KG1 (cell line): ENCODE data around the gene GSN.
A peak's percentile ranks its signal among the peaks of the same experiment; 100 is the strongest.

ENCODE experiments used
- DNase-seq: peaks from one replicate; lab custom pipeline; 2025; lab: John Stamatoyannopoulos, UW

The GSN gene

DNA sequence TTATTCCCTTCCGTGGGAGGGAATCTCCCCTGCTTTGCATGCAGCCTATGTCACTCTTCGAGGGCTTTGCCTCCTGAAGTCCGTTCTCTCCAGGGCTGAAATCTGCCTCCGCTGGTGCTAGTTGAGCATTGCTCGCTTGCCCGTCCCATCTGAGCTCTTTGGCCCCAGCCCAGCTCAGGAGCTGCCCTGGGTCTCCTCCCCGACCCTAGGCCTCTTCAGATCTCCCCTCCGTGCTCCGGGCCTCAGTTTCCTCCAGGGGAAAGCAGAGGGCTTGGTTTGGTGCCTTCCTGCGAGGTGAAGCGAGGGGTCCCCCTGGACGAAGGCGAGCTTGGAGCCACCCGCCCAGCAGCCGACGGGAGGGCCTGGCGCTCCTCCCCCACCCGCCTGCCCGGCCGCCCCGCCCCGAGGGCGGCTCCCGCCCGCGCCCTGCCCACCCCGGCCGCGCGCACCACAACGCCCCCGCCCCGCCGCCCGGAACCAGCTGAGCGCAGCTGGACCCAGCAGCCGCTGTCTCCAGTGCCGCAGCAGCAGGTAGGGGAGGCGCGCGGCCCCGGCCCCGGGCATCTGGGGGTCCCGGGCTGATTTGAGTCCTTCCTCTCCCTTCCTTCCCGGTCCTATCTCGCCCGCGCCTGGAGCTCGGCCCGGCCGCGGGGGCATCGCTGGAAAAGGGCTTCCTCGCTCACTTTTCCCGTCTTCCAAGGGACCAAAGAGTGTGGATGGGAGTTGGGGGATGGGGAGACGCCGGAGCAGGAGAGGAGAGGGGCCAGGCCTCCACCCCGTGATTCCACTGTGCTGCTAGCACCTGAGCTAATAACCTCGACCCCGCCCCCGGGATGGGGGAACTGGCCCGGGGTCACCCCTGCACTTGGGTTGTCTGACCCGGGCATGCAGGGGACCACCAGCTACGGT lies at the start of gene GSN:
Gene GSN (plus strand): TSS at position 474 of the 909 bp plus-strand sequence. CDS start 33,810 bp downstream, outside the sequence.
- DNase-seq, result peak; percentile 37

DNA sequence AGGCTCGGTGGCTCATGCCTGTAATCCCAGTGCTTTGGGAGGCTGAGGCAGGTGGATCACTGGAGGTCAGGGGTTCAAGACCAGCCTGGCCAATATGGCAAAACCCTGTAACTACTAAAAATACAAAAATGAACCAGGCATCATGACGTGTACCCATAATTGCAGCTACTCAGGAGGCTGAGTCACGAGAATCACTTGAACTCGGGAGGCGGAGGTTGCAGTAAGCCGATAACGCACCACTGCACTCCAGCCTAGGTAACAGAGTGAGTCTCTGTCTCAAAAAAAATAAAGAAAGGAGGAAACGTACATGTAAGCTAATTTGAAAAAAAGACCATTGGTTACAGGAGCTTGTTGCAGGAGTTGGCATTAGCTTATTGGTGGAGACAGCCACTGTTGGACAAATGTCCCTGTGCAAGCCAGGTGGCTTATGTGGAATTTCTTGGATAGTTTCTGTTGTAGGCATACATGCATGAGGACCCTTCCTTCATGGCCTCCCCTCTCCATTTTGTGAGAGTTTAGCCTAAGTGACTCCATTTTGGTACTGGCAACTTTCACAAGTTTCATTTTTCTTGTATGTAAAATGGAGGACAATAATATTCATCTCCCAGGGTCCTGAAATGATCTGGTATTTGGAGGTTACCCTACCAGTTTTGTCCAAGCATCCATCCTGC lies 49.5 kb upstream of the GSN start:
- no peak for DNase-seq

DNA sequence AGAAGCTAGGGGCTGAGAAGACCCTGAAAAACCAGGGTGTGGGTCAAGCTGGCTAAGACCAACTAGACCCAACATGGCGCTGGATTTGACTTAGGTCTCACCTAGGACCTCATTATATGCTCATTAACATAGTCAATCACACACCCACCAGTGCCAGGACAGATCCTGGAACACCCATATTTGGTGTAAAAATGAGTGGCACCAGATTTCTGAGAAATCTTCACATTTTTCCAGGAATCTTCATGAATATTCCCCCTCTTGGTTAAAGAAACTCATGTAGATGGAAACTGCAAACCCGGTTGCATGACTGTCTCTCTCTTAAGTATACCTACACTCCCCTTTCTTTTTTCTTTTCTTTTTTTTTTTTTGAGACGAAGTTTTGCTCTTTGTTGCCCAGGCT lies 48.4 kb upstream of the GSN start:
- DNase-seq, result no peak

DNA sequence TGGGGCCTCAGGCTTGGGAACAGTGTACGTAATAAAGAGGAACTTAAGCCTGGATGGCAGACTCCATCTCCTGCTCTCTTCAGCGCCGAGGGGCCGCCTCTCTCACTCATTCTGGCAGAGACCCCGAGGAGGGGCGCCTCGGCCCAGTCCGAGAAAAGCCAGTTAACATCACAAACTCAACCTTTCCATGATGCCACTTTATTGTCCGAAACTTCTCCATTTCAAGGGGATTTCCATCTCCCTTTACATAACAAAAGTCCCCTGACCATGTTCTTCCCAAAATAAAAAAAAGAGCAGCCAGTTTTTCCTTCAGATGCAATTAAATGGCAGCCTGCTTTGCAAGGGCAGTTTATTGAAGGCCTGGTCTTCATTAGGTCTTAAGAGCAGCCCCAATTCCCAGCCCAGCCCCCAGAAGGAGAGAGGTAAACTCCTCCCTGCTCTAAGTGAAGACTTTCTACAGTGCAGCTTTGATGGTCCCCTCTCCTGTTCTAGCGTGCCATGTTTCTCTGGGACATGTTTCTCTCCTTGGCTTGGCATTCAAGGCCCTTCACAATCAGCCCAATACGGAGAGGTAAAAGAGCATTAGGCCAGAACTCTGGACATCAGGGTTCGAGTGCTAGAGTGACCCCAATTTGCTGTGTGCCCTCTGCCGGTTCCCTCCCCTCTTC lies 46.8 kb upstream of the GSN start:
- no peak for DNase-seq

DNA sequence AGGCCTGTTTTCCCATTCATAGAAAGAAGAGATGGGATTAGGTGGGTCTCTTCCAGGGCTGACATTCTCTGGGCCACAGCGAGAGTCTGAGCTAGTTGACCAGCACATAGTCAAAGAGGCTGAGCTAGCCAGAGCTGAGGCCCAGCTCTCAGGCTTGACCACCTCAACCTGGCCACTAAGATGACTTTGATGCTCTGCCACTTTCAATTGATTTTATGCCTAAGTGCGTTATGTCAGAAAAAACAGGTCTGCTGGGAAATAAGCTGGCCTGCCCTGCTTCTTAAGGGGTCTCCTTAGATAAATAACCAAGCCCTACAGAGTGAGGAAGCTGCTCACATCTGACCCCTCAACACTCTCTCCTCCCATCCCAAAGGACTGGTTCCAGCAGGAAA lies 46.3 kb upstream of the GSN start:
- DNase-seq, result no peak

DNA sequence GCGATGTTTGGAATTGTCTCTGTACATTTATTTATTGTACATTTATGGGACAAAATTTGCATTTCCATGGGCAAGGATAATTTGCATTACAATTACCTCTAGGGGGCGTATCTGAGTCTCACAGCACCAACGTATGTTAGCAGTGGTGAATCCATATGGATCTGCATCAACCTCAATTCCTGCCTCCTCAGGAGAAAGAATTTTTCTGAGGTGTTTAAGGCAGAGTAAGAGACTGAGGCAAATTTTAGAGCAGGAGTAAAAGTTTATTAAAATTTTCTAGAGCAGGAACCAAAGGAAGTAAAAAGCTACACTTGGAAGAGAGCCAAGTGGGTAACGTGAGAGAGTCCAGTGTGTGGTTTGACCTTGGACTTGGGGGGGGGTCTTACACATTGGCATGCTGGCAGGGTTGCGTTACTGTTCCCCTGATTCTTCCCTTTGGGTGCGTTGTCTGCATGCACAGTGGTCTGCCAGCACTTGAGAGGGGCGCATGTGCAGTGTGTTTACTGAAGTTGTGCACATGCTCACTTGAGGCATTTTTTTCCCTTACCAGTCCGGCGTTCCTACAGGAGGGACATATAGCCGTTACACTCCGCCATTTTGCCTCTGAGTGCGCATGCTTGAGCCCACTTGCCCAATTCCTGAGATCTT lies 45.3 kb upstream of the GSN start:
- DNase-seq, result no peak

DNA sequence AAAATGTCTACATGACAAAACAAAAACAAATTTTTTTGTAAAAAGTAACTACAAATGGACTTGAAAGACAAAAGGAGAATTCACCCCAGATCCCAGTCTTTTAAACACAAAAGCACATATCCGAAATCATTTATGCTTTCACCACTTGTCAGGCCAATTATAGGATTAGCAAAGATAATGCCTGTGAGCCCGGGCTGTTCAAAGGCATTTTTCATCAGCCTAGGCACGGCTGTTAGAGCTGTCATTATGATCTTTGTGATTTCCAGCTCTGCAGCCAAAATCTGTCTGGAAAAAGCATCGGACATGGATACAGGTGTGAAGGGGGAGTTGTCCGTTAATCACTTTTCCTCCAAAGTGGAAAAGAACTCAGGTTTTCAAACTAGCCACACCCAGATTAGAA lies 42.7 kb upstream of the GSN start:
- DNase-seq, result no peak

DNA sequence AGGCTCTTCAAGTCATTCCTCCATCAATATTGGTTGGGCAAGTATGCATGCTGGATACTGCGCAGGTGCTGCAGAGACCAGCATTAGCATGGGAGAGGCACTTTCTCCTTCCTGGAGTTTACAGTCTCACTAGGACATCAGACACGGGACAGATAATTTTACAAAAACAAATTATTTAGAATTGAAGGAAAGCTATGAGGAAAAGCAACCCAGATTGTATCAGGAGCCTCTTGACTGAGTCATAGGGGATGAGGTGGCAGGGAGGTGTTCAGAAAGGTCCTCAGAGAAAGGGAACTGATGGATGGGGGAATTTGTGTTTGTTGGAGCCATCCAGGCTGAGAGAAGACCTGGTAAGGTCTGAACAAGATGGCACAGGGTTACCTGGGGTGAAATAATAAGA lies 41.8 kb upstream of the GSN start:
- no peak for DNase-seq

DNA sequence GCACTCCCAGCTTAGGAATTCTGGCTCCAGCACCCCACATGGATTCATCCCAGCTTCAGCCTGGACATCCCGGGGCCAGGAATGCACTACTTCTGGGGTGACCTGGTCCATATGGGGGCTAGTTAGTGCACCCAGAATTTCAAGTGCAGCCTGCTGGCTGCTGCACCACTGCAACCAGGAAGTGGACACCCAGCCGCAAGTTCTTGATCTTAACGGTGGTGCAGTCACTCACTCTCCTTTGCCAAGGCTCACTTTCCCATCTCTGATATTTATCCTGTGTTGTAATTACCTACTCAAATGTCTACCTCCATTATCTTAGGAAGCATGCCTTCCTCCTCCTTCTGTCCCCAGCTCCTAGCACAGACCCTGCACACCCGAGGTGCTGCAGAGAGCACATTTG lies 40.1 kb upstream of the GSN start:
- DNase-seq, result no peak

DNA sequence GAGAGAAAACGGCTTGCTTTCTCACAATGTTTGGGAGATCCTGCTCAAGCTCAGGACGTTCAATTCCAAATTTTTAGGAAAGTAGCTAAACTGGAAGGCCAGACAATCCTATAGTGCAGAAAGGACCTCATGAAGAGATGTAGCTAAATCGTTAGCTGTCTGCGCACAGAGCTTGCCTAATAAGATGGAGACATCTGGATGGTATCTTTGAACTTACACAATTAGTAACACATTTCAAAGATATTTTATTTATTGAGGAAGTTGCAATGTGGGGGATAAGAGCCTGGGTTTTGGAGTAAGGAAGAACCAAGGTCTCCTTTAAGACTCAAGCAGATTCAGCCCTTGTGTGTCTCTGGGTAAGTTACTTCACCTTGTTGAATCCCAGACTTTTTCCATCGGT lies 37.7 kb upstream of the GSN start:
- DNase-seq, result no peak

DNA sequence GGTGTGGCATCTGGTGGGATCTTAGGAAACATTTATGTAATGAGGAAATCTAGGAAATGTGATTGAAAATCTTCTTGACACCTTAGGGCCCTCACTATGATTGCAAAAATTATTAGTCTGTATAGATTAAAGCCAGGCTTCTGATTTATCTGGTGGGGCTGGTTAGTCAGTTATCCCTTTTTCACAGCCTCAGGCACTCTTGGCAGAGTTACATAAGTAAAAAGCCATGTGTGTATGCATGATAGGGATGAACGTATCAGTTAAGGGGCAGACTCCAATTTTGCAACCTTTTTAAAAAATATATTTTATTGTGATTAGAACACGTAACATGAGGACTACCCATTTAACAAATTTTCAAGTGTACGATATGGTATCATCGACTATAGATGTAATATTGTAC lies 35.7 kb upstream of the GSN start:
- no peak for DNase-seq

DNA sequence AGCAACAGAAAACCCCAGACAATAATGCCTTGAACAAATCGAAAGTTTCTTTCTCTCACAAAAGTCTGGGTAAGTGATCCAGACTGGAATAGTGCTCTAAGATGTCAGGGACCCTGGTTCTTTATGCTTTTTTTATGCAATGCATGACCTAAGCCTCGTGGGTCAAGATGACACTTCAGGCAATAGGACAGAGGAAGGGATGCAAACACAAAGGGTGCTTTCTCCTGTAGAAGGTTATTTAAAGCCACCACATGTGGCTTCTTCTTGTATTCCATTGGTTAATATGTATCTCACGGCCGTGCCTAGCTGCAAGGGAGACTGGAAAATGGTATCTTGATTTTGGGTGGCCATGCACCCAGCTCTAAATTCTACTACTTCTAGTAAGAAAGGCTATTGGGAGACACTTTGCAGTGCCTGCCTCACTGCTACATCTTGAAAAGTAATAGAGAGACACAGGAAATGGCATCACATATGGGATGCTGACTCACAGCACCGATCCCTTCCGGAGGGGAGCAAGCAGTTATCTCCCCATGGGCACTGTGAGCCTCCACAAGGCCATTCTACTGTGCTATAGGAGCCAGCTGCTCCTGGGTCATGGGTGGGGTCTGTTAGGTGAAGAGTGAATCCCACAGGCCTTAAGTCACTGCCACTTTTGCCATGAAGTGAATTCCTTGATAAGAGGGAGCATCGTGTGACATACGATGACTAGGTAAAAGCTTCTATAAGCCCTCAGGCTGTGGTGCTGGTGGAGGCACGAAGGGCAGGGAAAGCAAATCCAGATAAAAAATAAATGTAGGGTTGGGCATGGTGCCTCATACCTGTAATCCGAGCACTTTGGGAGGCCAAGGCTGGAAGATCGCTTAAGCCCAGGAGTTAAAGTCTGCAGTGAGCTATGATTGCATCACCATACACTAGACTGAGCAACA lies 33.8 kb upstream of the GSN start:
- DNase-seq, result no peak

DNA sequence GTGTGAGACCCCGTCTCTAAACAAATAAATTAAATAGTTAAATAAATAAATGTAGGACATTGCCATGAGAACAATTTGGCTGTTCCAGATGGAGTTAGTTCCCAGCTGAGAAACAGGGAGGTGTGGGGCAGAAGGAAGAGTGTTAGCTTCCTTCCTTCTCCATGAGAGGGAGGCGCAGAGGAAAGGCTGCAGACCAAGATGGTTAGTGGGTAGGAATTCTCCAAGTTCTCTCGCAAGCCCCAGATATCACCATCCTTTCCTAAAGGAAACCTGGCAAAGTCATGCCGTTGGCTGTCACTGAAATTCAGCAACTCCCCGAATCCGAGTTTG lies 33.2 kb upstream of the GSN start:
- DNase-seq, result no peak

DNA sequence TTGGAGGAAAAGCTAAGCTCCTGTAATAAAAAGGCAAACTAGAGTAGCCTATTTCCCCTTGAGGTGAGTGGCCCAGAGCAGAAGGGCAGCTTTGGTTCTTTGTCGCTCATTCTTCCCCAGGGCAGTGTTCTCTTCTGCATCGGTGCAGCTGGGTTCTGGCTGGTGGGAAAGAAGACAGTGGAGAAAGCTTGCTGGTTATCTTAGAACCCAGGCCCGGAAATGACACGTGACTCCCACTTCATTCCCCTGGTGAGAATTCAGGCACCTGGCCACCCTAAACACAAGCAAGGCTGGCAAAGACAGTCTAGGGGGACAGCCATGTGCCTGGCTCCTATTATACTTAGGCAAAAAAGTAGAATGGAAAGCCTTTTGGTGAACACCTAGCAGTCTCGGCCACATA lies 32.5 kb upstream of the GSN start:
- no peak for DNase-seq

DNA sequence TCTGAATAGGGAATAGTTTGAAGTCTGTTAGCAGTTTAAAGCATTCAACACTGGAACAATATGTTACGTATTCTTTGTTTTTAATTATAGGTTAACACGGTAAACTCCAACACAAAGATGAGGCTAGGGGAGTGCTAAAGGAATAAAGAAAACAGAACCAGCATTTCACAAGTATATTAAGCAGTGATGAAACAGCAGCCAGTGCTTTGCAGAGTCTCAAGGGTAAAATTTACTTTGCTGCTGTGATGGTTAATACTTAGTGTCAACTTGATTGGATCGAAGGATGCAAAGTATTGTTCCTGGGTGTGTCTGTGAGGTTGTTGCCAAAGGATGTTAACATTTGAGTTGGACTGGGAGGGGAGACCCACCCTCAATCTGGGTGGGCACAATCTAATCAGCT lies 30.0 kb upstream of the GSN start:
- DNase-seq, result no peak

DNA sequence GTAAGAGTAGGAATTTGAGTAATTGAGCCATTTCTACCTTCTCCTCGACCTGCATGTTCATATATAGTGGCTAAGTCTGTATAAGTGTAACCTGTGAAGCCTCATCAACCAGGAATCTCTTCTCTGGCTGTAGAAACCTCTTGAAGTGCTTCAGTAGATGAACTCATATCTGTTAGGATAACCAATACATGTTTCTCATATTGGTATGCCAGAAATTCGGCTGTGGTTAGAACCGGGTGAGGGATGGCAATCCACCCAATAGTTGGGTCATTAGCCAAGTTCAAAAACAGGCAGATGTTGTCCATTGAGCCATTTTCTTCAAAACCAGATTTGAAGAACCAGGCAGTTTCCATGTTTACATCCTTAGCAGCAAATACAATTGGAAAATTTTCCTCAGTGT lies 28.9 kb upstream of the GSN start:
- DNase-seq, result no peak

DNA sequence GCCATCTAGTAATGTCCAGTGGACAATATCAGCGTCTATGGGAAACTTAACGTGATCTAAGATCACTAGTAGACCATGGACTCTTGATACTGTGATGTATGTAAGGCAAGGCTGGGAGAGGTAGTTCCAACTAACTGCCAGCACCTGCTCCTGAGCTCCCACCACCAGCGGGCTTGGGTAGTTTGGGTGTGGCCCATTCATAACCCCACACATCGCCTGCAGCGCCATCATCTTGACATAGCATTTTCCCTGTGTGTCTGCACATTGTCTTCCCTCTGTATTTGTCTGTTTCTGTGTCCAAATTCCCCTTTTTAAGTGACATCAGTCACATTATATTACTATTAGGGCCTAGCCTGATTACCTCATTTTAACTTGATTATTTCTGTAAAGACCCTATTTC lies 28.1 kb upstream of the GSN start:
- no peak for DNase-seq

DNA sequence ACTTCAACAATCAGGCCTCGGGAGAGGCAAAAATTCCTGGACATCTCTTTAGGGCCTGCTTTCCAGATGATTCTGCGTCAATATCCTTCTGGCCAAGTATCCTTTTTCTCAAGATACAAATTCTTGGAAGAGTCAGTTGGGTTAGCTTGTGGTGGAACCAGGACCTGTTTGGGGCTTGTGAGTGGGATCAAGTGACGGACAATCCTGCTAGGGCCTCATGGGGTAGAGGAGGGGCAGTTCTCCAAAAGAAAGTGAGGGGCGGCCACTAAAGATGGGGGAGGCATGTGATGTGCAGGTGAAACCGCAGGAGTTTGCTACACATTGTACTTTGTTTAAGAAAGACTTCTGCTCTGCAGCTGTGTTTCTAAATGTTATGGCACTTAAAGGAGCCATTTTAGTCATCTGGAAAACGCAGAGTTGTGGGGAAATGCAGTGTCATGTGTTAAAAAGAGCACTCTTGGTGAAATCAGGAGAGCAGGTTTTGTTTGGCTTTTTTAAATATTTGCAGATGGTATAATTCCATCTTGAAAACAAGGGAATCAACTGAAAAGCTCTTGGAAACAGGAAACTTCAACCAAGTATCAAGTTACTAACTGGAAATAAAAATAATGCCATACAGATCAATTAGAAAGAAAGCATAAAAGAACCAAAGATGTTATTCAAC lies 27.4 kb upstream of the GSN start:
- DNase-seq, result no peak

DNA sequence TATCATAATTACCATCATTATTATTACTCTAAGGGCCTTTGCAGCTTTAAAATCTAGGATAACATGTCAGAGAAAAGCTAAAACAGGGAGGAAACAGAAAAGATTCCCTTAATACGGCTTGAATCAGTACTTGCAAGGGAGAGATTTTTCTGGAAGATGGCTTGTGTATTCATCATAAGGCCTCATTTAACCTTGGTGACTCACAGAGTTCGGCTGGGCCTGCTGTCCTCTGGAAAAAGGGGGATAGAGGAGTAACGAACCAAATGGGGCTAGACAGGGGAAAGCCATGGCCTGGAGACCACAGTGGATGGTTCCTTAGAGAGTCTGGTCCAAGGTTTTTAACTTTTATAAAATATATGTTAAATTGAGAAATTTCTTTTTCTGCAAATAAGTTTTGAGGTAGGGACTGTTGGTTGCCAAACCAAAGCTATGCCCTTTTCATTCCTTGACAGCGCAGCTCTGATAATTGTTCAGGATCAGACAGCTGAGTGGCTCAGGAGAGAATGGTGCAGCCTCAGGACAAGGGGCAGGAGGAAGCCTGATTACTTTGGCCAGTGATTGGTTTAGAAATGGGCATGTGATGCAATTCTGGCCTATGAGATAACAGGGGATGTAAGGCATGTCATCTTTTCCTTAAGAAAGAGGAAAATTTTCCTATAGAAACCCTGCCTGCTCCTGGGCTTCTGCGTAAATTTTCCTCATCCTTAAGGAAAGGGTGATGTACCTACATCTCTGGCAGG lies 25.6 kb upstream of the GSN start:
- no peak for DNase-seq

DNA sequence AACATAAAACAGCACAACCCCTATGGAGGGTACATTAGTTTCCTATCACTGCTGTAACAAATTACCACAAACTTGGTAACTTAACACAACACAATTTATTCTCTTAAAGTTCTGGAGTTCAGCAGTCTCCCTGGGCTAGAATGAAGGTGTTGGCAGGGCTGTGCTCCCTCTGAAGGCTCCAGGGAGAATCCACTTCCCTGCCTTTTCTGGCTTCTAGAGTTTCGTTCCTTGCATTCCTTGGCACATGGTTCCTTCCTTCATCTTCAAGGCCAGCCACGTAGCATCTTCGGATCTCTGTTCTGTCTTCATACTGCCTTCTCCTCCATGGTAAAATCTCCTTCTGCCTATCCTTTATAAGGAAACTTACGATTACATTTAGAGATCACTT lies 25.0 kb upstream of the GSN start:
- DNase-seq, result no peak
